Measurements from ENCODE around the gene PIK3C3.

DNA sequence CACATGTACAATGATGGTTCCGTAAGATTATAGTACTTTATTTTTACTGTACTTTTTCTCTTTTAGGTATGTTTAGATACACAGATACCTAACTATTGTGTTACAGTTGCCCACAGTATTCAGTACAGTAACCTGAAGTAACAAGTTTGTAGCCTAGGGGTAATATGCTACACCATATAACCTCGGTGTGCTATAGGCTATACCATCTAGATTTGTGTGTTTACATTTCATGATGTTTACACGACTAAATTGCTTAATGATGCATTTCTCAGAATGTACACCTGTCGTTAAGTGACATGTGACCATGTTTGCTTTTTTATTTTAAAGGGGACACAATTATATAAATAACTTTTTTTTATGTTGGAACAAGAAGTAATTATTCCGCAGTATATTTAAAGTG, 34.5 kb downstream of the PIK3C3 start:
- TF ChIP-seq, protein P1, sequence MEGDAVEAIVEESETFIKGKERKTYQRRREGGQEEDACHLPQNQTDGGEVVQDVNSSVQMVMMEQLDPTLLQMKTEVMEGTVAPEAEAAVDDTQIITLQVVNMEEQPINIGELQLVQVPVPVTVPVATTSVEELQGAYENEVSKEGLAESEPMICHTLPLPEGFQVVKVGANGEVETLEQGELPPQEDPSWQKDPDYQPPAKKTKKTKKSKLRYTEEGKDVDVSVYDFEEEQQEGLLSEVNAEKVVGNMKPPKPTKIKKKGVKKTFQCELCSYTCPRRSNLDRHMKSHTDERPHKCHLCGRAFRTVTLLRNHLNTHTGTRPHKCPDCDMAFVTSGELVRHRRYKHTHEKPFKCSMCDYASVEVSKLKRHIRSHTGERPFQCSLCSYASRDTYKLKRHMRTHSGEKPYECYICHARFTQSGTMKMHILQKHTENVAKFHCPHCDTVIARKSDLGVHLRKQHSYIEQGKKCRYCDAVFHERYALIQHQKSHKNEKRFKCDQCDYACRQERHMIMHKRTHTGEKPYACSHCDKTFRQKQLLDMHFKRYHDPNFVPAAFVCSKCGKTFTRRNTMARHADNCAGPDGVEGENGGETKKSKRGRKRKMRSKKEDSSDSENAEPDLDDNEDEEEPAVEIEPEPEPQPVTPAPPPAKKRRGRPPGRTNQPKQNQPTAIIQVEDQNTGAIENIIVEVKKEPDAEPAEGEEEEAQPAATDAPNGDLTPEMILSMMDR (IDR thresholded peaks at IDR 0.05), result no peak
- TF ChIP-seq POLR2A (IDR thresholded peaks at IDR 0.05) (no peak), POLR2AphosphoS5 (IDR thresholded peaks at IDR 0.05) (no peak), EP300 (IDR thresholded peaks at IDR 0.05; ENCODE audit: low read depth) (no peak)
